Measurements from ENCODE around the gene SRCAP. TPM values are rescaled to one million over a fixed set of nuclear protein-coding genes. Genes with fewer than 3 reads are reported as not detected.

The SRCAP gene
- polyA plus RNA-seq, 1 of the 3 experiments (the other 2 are of a cell fraction) = 5.6 TPM

DNA sequence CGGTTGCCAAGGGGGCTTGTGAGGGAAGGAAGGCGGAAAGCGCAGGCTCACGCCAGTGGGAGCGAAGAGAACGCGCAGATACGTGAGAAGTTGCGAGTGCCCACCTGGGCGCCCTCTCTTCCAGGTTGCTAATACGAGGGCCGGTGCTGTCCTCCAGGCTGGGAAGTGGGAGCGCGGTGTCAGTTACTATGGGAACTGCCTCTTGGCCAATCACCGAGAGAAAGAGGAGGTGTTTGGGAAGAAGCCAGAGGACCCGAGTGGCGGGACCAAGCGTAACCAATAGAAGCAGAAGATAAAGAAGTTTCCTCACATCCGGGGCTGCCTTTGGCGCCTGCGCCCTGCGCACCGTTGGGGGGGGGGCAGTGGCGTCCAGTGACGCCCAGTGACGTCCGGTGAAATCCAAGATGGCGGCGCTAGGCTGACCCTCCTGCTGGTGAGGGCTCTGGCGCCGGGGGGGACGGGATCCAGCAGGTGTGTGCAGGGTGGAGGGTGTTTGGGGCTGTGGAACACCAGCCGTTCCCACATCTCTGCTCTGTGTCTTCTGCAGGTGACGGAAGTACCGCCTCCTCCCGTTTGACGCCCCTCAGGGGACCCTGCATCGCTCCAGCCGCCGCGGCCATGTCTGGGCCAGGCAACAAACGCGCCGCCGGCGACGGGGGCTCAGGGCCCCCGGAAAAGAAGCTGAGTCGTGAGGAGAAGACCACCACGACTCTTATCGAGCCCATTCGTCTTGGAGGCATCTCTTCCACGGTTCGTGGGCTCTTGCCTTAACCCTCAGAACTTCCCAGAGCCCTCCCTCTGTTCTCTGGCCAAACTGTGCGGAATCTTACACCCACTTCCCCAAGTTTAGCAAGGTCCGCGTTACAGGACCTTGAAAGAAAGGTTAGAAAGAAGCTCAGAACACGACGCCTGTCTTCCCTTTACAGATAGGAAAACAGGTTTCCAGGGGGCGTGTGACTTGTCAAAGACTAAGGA lies 63.2 kb downstream of the SRCAP start, which contains the start of the genes CFAP119 and RNF40 (continued):
- TF ChIP-seq, protein P1, sequence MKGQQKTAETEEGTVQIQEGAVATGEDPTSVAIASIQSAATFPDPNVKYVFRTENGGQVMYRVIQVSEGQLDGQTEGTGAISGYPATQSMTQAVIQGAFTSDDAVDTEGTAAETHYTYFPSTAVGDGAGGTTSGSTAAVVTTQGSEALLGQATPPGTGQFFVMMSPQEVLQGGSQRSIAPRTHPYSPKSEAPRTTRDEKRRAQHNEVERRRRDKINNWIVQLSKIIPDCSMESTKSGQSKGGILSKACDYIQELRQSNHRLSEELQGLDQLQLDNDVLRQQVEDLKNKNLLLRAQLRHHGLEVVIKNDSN (IDR thresholded peaks at IDR 0.05; ENCODE audit: borderline replicate concordance, low read depth) = no peak
- peak; percentile 97 for TF ChIP-seq YY1 (IDR thresholded peaks at IDR 0.05; ENCODE audit: low read depth)
- TF ChIP-seq RFX5 (IDR thresholded peaks at IDR 0.05; ENCODE audit: low read length) = peak; percentile 70
- peak; percentile 90; the same call in 1 of the 2 replicates for TF ChIP-seq SIN3A (IDR thresholded peaks at IDR 0.05; ENCODE audit: borderline replicate concordance, low read depth, low read length)
- no peak for TF ChIP-seq PBX3 (IDR thresholded peaks at IDR 0.05)
- peak; percentile 55 for TF ChIP-seq CHD2 (IDR thresholded peaks at IDR 0.05; ENCODE audit: low read length, partially characterized antibody)
- no peak for TF ChIP-seq JUND (IDR thresholded peaks at IDR 0.05)
- TF ChIP-seq RCOR1 (IDR thresholded peaks at IDR 0.05; ENCODE audit: low read length) = no peak
- no peak for TF ChIP-seq CTCF (IDR thresholded peaks at IDR 0.05)
- TF ChIP-seq RXRA (IDR thresholded peaks at IDR 0.05; ENCODE audit: borderline replicate concordance, low read depth) = no peak
- TF ChIP-seq MEF2A (IDR thresholded peaks at IDR 0.05; ENCODE audit: borderline replicate concordance, low read depth) = no peak
- no peak for TF ChIP-seq TEAD4 (IDR thresholded peaks at IDR 0.05; ENCODE audit: borderline replicate concordance, insufficient read depth)
- no peak for TF ChIP-seq NFIC (IDR thresholded peaks at IDR 0.05; ENCODE audit: borderline replicate concordance)
- no peak for TF ChIP-seq RAD21 (IDR thresholded peaks at IDR 0.05; ENCODE audit: low read length)

DNA sequence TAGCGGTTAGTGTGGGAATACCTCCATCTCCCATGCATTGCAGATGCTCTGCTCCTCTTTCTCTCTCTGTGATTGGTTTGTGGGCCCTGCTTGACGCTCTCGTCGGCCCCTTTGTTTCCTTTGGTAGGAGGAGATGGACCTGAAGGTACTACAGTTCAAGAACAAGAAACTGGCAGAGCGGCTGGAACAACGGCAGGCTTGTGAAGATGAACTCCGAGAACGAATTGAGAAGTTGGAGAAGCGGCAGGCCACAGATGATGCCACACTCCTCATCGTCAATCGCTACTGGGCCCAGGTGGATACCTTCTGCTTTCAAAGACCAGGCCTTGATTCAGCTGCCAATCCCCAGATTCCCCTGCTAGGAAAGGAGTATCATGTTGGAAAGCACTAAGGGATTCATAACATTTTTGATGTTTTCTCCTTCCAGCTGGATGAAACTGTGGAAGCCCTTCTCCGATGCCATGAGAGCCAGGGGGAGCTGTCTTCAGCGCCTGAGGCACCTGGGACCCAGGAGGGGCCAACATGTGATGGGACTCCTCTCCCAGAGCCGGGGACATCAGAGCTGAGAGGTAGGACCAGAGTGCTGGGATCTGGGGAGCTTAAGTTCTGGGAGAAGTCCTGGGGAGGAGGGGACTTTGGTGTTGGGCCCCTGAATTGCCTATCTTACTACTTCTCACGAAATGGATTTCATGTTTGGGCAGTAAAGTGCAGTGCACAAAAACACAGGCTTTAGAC lies 64.2 kb downstream of the SRCAP start:
- TF ChIP-seq, protein P2, sequence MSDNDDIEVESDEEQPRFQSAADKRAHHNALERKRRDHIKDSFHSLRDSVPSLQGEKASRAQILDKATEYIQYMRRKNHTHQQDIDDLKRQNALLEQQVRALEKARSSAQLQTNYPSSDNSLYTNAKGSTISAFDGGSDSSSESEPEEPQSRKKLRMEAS (IDR thresholded peaks at IDR 0.05; ENCODE audit: low read depth) = no peak
- TF ChIP-seq PBX3 (IDR thresholded peaks at IDR 0.05) = no peak
- no peak for TF ChIP-seq IRF3 (IDR thresholded peaks at IDR 0.05; ENCODE audit: low read depth, low read length)
- TF ChIP-seq GATA2 (CRISPR knock-in tag; IDR thresholded peaks at IDR 0.05) = no peak
- no peak for TF ChIP-seq TEAD4 (IDR thresholded peaks at IDR 0.05; ENCODE audit: borderline replicate concordance, insufficient read depth)
- TF ChIP-seq YY1 (IDR thresholded peaks at IDR 0.05; ENCODE audit: low read depth) = no peak
- no peak for TF ChIP-seq NFIC (IDR thresholded peaks at IDR 0.05; ENCODE audit: borderline replicate concordance)
- 48% methylated on average over 15 of the region's 15 CpGs for WGBS (ENCODE audit: low lambda C conversion rate)
- Histone ChIP-seq H3K4me3 (ENCODE audit: low read depth in 2 of 2, low read length in 1 of 2) (peak overlapping the region; percentile 95 to 97), H3K79me2 (ENCODE audit: insufficient read depth) (peaks cover 49% of the 10 kb centered on the region), H3K4me1 (ENCODE audit: control insufficient read depth in 1 of 2, insufficient read depth in 2 of 2, low read depth in 1 of 2, low read length in 1 of 2) (peaks cover 15 to 26% of the 10 kb centered on the region in 2 experiments), H3F3A (replicated peaks; ENCODE audit: insufficient read depth) (peaks cover 7% of the 10 kb centered on the region), H3K9ac (peak overlapping the region; percentile 89), H3K9me3 (no peaks in the 10 kb centered on the region), H4K20me1 (ENCODE audit: insufficient read depth) (no peaks in the 10 kb centered on the region), H2AFZ (ENCODE audit: low read depth) (no peak overlapping the region), H3K27me3 (ENCODE audit: insufficient read depth) (no peaks in the 10 kb centered on the region), H3K36me3 (replicated peaks in 1 of 2; ENCODE audit: control insufficient read depth in 1 of 2, insufficient read depth in 2 of 2, low read length in 1 of 2) (peaks cover 37 to 63% of the 10 kb centered on the region in 2 experiments), H3K4me2 (peak overlapping the region; percentile 98), H3K27ac (ENCODE audit: low read depth in 2 of 2, low read length in 1 of 2) (peak overlapping the region in 1 of 2 experiments; percentile 79; a peak in 1 of 4 replicates), H3K9me2 (no peaks in the 10 kb centered on the region)
- DNase-seq = no peak
- CTCF ChIA-PET = interaction anchor here (1.1 kb wide), 1 partner anchor 22 kb away, joined by 3 read pairs; no protein-coding TSS in a partner anchor
- POLR2A ChIA-PET = interaction anchor here (1.1 kb wide), 1 partner anchor 12 kb away, joined by 5 read pairs; no protein-coding TSS in a partner anchor
